GOT3 (cell line): ENCODE measurements around the gene EFHC1.

ENCODE experiments used
- DNase-seq: peaks from one replicate; lab custom pipeline; 2025; ENCODE audit warnings: mixed read lengths; lab: John Stamatoyannopoulos, UW

The EFHC1 gene

GRCh38 chr6:52540286-52540902, 120.3 kb downstream of the EFHC1 start:
- DNase-seq = no peak

GRCh38 chr6:52541135-52541534, 121.0 kb downstream of the EFHC1 start:
- DNase-seq = no peak

- DNase-seq = no peak
These were observed 123.1 kb downstream of the EFHC1 start for GRCh38 chr6:52543262-52543661.

GRCh38 chr6:52543729-52544601, 123.8 kb downstream of the EFHC1 start:
- DNase-seq = no peak

GRCh38 chr6:52544602-52545405, 124.7 kb downstream of the EFHC1 start:
- DNase-seq = no peak

- DNase-seq = no peak
These were observed 125.4 kb downstream of the EFHC1 start for GRCh38 chr6:52545406-52546119.

- no peak for DNase-seq
These were observed 126.0 kb downstream of the EFHC1 start for GRCh38 chr6:52546192-52546591.

GRCh38 chr6:52546678-52547077, 126.5 kb downstream of the EFHC1 start:
- no peak for DNase-seq

GRCh38 chr6:52547647-52548352, 127.7 kb downstream of the EFHC1 start:
- no peak for DNase-seq

GRCh38 chr6:52548353-52548713, 128.2 kb downstream of the EFHC1 start:
- no peak for DNase-seq

GRCh38 chr6:52548999-52549398, 128.9 kb downstream of the EFHC1 start:
- no peak for DNase-seq

- no peak for DNase-seq
These were observed 129.3 kb downstream of the EFHC1 start for GRCh38 chr6:52549428-52549827.

GRCh38 chr6:52550014-52550575, 130.0 kb downstream of the EFHC1 start:
- no peak for DNase-seq

GRCh38 chr6:52550870-52551269, 130.7 kb downstream of the EFHC1 start:
- DNase-seq = no peak

- DNase-seq = no peak
These were observed 131.5 kb downstream of the EFHC1 start for GRCh38 chr6:52551483-52552277.

- DNase-seq = no peak
These were observed 132.1 kb downstream of the EFHC1 start for GRCh38 chr6:52552278-52552643.

GRCh38 chr6:52553158-52553557, 133.0 kb downstream of the EFHC1 start:
- no peak for DNase-seq

- no peak for DNase-seq
These were observed 133.6 kb downstream of the EFHC1 start for GRCh38 chr6:52553719-52554118.

- no peak for DNase-seq
These were observed 134.6 kb downstream of the EFHC1 start for GRCh38 chr6:52554684-52555280.
